ENCODE measurements around the gene SVOP. TPM values are rescaled to one million over a fixed set of nuclear protein-coding genes. Genes with fewer than 3 reads are reported as not detected.

Gene SVOP
- total and polyA plus RNA-seq, 4 donors, result 0.10 TPM; not detected in 3

DNA sequence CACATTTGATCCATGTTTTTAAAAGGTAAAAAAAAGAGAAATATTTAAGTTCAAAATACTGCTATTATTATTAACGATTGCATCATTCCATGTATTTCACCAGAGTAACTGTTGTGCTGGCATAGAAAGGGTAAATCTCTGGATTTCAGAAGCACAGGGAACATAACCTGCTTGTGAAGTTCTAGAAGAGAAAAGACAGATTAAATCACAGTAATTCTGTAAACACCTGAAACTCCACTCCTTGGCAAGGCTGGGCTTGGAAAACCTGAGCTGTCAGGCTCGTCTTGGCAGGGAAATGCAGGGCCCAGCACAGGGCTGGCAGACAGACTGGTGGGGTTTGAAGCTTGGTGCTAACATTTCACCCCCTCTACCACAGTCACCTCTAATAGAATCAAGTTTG is 35.1 kb downstream of the SVOP start:
- TF ChIP-seq, protein P1, sequence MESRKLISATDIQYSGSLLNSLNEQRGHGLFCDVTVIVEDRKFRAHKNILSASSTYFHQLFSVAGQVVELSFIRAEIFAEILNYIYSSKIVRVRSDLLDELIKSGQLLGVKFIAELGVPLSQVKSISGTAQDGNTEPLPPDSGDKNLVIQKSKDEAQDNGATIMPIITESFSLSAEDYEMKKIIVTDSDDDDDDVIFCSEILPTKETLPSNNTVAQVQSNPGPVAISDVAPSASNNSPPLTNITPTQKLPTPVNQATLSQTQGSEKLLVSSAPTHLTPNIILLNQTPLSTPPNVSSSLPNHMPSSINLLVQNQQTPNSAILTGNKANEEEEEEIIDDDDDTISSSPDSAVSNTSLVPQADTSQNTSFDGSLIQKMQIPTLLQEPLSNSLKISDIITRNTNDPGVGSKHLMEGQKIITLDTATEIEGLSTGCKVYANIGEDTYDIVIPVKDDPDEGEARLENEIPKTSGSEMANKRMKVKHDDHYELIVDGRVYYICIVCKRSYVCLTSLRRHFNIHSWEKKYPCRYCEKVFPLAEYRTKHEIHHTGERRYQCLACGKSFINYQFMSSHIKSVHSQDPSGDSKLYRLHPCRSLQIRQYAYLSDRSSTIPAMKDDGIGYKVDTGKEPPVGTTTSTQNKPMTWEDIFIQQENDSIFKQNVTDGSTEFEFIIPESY (IDR thresholded peaks at IDR 0.05), result no peak
- TF ChIP-seq SP1 (IDR thresholded peaks at IDR 0.05) (no peak), EGR1 (IDR thresholded peaks at IDR 0.05; ENCODE audit: low read depth in 2 of 2) (no peak), FOXA1 (IDR thresholded peaks at IDR 0.05) (no peak), ATF3 (IDR thresholded peaks at IDR 0.05) (no peak), YY1 (IDR thresholded peaks at IDR 0.05) (no peak), NR2F2 (IDR thresholded peaks at IDR 0.05) (no peak), HNF4G (IDR thresholded peaks at IDR 0.05) (no peak), JUND (IDR thresholded peaks at IDR 0.05) (no peak), GABPA (IDR thresholded peaks at IDR 0.05 in 1 of 2, conservative IDR thresholded peaks at IDR 0.05 in 1 of 2) (no peak)
- 43% methylated on average over 2 of the region's 2 CpGs for WGBS

GRCh38 chr12:108983227-108983626 is 37.6 kb downstream of the SVOP start:
- H3K36me3 ChIP-seq (ENCODE audit: control insufficient read depth in 4 of 4, insufficient read depth in 3 of 4, low read depth in 1 of 4, low read length in 3 of 4), result no peaks in the 10 kb centered on the region
- H3K9me3 ChIP-seq (ENCODE audit: control insufficient read depth in 4 of 4, low read length in 3 of 4), result no peaks in the 10 kb centered on the region
- TF ChIP-seq ATF3 (IDR thresholded peaks at IDR 0.05) (no peak), TAF1 (conservative IDR thresholded peaks at IDR 0.05) (no peak), HNF4A (conservative IDR thresholded peaks at IDR 0.05) (no peak), JUND (IDR thresholded peaks at IDR 0.05) (no peak)
- no peak overlapping the region for H3K9ac ChIP-seq (ENCODE audit: low read depth in 1 of 2, low read length in 2 of 2)
- H3K4me1 ChIP-seq (ENCODE audit: control insufficient read depth in 4 of 4, insufficient read depth in 4 of 4, low read length in 3 of 4), result no peaks in the 10 kb centered on the region
- no peak for DNase-seq (ENCODE audit: low spot score)
- H3K27me3 ChIP-seq (ENCODE audit: control insufficient read depth in 4 of 4, insufficient read depth in 4 of 4, low read length in 3 of 4), result no peaks in the 10 kb centered on the region
- WGBS, result 77% methylated on average over 1 of the region's 1 CpG
- H3K27ac ChIP-seq (ENCODE audit: low read depth in 1 of 2, low read length in 2 of 2), result no peak overlapping the region
- H3K4me3 ChIP-seq (ENCODE audit: low read depth in 1 of 3, low read length in 3 of 3), result no peak overlapping the region

More for the DNA sequence above, 35.1 kb downstream of the SVOP start:
- DNase-seq (ENCODE audit: low spot score), result no peak
- Histone ChIP-seq H3K4me3 (ENCODE audit: low read depth in 1 of 3, low read length in 3 of 3) (no peak overlapping the region), H3K36me3 (ENCODE audit: control insufficient read depth in 4 of 4, insufficient read depth in 3 of 4, low read depth in 1 of 4, low read length in 3 of 4) (no peaks in the 10 kb centered on the region), H3K9ac (ENCODE audit: low read depth in 1 of 2, low read length in 2 of 2) (no peak overlapping the region), H3K27me3 (ENCODE audit: control insufficient read depth in 4 of 4, insufficient read depth in 4 of 4, low read length in 3 of 4) (peaks cover 0 to under 1% (median 0%) of the 10 kb centered on the region in 4 donors), H3K27ac (ENCODE audit: low read depth in 1 of 2, low read length in 2 of 2) (no peak overlapping the region), H3K4me1 (ENCODE audit: control insufficient read depth in 4 of 4, insufficient read depth in 4 of 4, low read length in 3 of 4) (no peaks in the 10 kb centered on the region), H3K9me3 (ENCODE audit: control insufficient read depth in 4 of 4, low read length in 3 of 4) (no peaks in the 10 kb centered on the region)

DNA sequence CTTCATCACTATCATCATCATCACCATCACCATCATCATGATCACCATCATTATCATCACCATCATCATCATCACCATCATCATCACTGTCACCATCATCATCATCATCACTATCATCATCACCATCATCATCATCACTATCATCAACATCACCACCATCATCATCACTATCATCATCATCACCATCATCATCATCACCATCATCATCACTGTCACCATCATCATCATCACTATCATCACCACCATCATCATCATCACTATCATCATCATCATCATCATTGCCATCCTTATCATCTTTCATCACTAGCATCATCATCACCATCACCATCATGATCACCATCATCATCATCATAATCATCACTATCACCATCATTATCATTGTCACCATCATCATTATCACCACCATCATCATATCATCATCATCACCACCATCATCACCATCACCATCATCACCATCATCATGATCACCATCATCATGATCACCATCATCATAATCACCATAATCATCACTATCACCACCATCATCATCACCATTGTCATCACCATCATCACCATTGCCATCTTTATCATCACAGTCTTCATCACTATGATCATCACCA is 38.1 kb downstream of the SVOP start:
- no peak for DNase-seq (ENCODE audit: low spot score)
- TF ChIP-seq, protein P2, sequence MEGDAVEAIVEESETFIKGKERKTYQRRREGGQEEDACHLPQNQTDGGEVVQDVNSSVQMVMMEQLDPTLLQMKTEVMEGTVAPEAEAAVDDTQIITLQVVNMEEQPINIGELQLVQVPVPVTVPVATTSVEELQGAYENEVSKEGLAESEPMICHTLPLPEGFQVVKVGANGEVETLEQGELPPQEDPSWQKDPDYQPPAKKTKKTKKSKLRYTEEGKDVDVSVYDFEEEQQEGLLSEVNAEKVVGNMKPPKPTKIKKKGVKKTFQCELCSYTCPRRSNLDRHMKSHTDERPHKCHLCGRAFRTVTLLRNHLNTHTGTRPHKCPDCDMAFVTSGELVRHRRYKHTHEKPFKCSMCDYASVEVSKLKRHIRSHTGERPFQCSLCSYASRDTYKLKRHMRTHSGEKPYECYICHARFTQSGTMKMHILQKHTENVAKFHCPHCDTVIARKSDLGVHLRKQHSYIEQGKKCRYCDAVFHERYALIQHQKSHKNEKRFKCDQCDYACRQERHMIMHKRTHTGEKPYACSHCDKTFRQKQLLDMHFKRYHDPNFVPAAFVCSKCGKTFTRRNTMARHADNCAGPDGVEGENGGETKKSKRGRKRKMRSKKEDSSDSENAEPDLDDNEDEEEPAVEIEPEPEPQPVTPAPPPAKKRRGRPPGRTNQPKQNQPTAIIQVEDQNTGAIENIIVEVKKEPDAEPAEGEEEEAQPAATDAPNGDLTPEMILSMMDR (IDR thresholded peaks at IDR 0.05; ENCODE audit: low read depth, low read length, missing input control), result no peak
- no peak for TF ChIP-seq GABPA (IDR thresholded peaks at IDR 0.05 in 1 of 2, conservative IDR thresholded peaks at IDR 0.05 in 1 of 2)
- TF ChIP-seq HNF4A (conservative IDR thresholded peaks at IDR 0.05), result no peak
- TF ChIP-seq FOXA1 (IDR thresholded peaks at IDR 0.05), result no peak
- no peak for TF ChIP-seq NR2F2 (IDR thresholded peaks at IDR 0.05)
- no peak for TF ChIP-seq EGR1 (IDR thresholded peaks at IDR 0.05; ENCODE audit: low read depth in 2 of 2)
- TF ChIP-seq, protein P1 (IDR thresholded peaks at IDR 0.05), result no peak
- H3K9me3 ChIP-seq (ENCODE audit: control insufficient read depth in 4 of 4, low read length in 3 of 4), result no peaks in the 10 kb centered on the region
- H3K27ac ChIP-seq (ENCODE audit: low read depth in 1 of 2, low read length in 2 of 2), result no peak overlapping the region
- H3K4me3 ChIP-seq (ENCODE audit: low read depth in 1 of 3, low read length in 3 of 3), result no peak overlapping the region
- H3K9ac ChIP-seq (ENCODE audit: low read depth in 1 of 2, low read length in 2 of 2), result no peak overlapping the region
- H3K4me1 ChIP-seq (ENCODE audit: control insufficient read depth in 4 of 4, insufficient read depth in 4 of 4, low read length in 3 of 4), result no peaks in the 10 kb centered on the region
- no peaks in the 10 kb centered on the region for H3K27me3 ChIP-seq (ENCODE audit: control insufficient read depth in 4 of 4, insufficient read depth in 4 of 4, low read length in 3 of 4)
- no peaks in the 10 kb centered on the region for H3K36me3 ChIP-seq (ENCODE audit: control insufficient read depth in 4 of 4, insufficient read depth in 3 of 4, low read depth in 1 of 4, low read length in 3 of 4)
